Left lung (tissue), 10 donors: Measurements from ENCODE around the gene TRAP1. TPM values are rescaled to one million over a fixed set of nuclear protein-coding genes. Genes with fewer than 3 reads are reported as not detected.

ENCODE experiments used
- ATAC-seq: fragments of 200-7000 bp; cut with Tn5 transposase; one replicate; pipeline ENCODE4 v1.9.1; 2020; ENCODE audit warnings: moderate library complexity
- DNase-seq, 4 donors: peaks; one replicate each; pipeline ENCODE4 v3.0.0-alpha.2; 2013 to 2020
- H3K27ac ChIP-seq, 2 donors: fragments of 200-600 bp; sonication (generic) in 1 of 2; one replicate each; pipeline versions ENCODE4 v1.5.0 to v1.8.0; 2020 to 2021
- H3K27me3 ChIP-seq, 2 donors: fragments of 200-600 bp; sonication (generic) in 1 of 2; one replicate each; pipeline versions ENCODE4 v1.5.0 to v1.8.0; 2020 to 2021
- H3K36me3 ChIP-seq, 2 donors: fragments of 200-600 bp; sonication (generic) in 1 of 2; one replicate each; pipeline versions ENCODE4 v1.5.0 to v1.8.0; 2020 to 2021
- H3K4me1 ChIP-seq, 2 donors: fragments of 200-600 bp; one replicate each; pipeline ENCODE4 v1.8.0; 2021
- H3K4me3 ChIP-seq, 2 donors: fragments of 200-600 bp; sonication (generic) in 1 of 2; one replicate each; pipeline versions ENCODE4 v1.5.0 to v1.8.0; 2020 to 2021; ENCODE audit warnings: mild to moderate bottlenecking in 1 of 2
- H3K9me3 ChIP-seq, 2 donors: fragments of 200-600 bp; sonication (generic) in 1 of 2; one replicate each; pipeline versions ENCODE4 v1.5.0 to v1.8.0; 2020 to 2021
- intact Hi-C, 2 donors: fragments of 100-400 bp; cut with DNase I; formaldehyde crosslinking; loops; one replicate each; pipeline versions ENCODE4 v1.11.2 to v1.14.2; 2022
- polyA plus RNA-seq, 6 donors: library from polyadenylated mRNA; unstranded; fragments of 120-200 nt; gene quantifications; one replicate each; pipeline ENCODE4 v1.2.1, GENCODE V29; 2013; ENCODE audit not compliant: insufficient read length in 6 of 6
- total RNA-seq, 2 donors: library from RNA; stranded (reverse); fragmentation: NEBNext Ultra II Directional; extraction: Animal tissue kit (Norgen Biotek cat#: 25700); gene quantifications; one replicate each; pipeline ENCODE4 v1.2.1, GENCODE V29; 2021
- TF ChIP-seq, protein P1 (sequence below), 2 donors: fragments of 200-600 bp; sonication (generic) in 1 of 2; IDR thresholded peaks; one replicate each; pipeline versions ENCODE4 v1.5.0 to v1.8.0; 2021; ENCODE audit warnings: antibody characterized with exemption in 2 of 2
- donor health status: DM: no; HTN: yes; CAD: no.
- donor health status: DM: no; HTN: no; CAD: no.

Gene TRAP1
- total and polyA plus RNA-seq, 8 donors, result 49.1 to 100 (median 82.7) TPM

DNA sequence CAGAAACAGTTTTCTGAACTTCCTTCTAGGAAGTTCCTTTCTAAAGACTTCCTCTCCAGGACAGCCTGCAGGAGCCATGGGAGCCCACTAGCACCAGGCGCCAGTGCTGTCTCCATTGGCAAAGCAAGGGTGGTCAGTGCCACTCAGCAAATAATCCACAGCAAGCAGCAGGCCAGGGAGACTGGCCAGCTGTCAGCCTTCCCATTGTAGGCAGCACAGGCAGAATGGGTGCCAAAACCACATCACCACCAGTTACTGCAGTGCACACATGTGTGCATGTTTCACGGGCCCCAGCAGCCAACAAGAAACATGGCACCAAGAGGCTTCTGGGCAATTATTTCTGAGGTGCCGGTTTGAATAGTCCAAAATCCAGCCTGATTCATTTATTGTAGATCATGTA lies 36.1 kb downstream of the TRAP1 start:
- peaks cover 0 to 79% of the 10 kb centered on the region in 2 donors for H3K36me3 ChIP-seq
- TF ChIP-seq, protein P1, sequence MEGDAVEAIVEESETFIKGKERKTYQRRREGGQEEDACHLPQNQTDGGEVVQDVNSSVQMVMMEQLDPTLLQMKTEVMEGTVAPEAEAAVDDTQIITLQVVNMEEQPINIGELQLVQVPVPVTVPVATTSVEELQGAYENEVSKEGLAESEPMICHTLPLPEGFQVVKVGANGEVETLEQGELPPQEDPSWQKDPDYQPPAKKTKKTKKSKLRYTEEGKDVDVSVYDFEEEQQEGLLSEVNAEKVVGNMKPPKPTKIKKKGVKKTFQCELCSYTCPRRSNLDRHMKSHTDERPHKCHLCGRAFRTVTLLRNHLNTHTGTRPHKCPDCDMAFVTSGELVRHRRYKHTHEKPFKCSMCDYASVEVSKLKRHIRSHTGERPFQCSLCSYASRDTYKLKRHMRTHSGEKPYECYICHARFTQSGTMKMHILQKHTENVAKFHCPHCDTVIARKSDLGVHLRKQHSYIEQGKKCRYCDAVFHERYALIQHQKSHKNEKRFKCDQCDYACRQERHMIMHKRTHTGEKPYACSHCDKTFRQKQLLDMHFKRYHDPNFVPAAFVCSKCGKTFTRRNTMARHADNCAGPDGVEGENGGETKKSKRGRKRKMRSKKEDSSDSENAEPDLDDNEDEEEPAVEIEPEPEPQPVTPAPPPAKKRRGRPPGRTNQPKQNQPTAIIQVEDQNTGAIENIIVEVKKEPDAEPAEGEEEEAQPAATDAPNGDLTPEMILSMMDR (IDR thresholded peaks at IDR 0.05), result no peak
- intact Hi-C loops, result no loop called here
- ATAC-seq (no peak), DNase-seq (no peak)
- no peaks in the 10 kb centered on the region for H3K27me3 ChIP-seq
- no peak overlapping the region for H3K27ac ChIP-seq
- H3K4me1 ChIP-seq, result no peaks in the 10 kb centered on the region
- no peak overlapping the region for H3K4me3 ChIP-seq
- H3K9me3 ChIP-seq, result no peaks in the 10 kb centered on the region

DNA sequence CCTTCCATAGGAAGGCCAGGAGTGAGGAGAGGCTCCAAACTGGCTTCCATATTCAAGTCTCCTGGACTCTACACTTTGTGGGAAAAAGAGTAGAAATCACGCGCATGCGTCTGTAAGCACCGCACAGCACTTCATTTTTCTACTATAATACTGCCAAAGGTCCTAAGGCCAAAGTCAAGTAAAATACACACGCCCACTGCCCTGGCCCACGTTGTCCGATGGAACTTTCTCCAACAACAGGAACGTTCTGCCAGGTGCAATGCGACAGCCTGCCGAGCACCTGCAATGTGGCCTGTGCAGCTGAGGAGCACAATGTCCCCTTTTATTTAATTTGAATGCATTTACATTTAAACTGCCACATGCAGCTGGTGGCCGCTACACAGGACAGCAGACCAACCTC lies 39.3 kb downstream of the TRAP1 start:
- Histone ChIP-seq H3K4me3 (no peak overlapping the region), H3K4me1 (no peaks in the 10 kb centered on the region), H3K36me3 (peaks cover 0 to 92% of the 10 kb centered on the region in 2 donors), H3K27ac (no peak overlapping the region), H3K9me3 (no peaks in the 10 kb centered on the region), H3K27me3 (no peaks in the 10 kb centered on the region)
- intact Hi-C loops, result no loop called here
- TF ChIP-seq, protein P1 (IDR thresholded peaks at IDR 0.05), result no peak
- ATAC-seq (no peak), DNase-seq (peak in 1 of 4 donors; percentile 34)

DNA sequence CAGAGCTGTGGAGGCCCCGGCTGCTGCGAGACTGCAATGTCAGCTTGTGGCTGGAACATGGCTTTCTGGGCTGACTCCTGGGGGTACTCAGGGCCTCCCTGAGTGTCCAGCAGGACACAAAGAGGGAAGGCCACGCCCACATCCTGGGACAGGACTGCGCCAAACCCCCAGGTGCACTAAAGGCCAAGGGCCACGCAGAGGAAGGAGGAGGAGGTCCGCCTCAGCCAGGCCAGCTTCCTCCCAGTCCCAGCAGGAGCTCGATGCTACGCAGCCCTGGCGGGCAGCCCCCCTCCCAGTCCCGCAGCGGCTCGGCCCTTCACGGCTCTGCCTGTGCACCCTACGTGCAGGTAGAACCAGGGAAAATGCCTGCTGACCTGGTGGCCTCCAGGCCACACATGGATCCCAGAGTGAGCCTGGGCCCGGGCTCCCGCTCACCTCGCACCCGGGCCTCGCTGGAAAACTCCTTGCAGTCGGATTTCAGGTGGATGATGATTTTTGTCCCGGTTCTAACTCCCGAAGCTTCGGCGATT lies 41.7 kb downstream of the TRAP1 start:
- Histone ChIP-seq H3K27ac (no peak overlapping the region), H3K4me3 (no peak overlapping the region), H3K4me1 (no peaks in the 10 kb centered on the region), H3K27me3 (no peaks in the 10 kb centered on the region), H3K9me3 (no peaks in the 10 kb centered on the region), H3K36me3 (peaks cover 0 to 98% of the 10 kb centered on the region in 2 donors)
- DNase-seq (peak in 1 of 4 donors; percentile 47), ATAC-seq (no peak)
- intact Hi-C loops, result no loop called here
- TF ChIP-seq, protein P1 (IDR thresholded peaks at IDR 0.05), result no peak

DNA sequence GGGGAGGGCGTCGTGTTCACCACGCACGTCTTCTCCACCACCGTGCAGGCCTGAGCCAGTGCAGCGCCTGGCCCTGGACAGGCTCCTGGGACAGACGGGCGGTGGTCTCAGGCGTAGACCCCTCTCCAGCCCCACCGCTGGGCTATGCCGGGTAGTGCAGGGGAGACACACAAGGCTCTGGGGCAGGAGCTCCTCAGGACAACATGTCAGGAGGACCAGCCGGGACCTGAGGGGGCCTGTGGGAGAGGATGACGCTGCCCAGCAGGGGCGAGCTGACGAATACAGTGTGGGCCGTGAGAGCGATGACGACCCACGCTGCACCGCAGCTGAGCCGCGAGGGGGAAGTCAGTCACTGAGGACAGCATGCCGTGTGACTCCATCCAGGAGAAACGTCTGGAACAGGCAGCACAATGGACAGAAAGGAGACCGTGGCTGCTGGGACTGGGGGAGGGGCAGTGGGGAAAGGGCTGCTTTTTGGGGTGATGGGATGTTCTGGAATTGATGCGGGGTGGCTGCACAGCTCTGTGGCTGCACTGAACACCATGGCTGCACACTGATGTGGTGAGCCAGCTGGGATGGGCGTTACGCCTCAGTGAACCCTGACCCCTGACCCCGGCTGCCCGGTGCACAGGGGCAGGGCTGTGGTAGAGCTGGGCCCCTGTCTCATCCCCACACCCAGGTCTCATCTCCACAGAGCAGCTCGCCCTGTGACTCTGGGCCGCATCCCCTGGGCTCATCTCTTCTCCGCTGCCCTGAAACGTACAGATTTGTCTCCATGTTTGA lies 42.6 kb downstream of the TRAP1 start:
- H3K4me1 ChIP-seq, result no peaks in the 10 kb centered on the region
- no peak overlapping the region for H3K27ac ChIP-seq
- H3K27me3 ChIP-seq, result no peaks in the 10 kb centered on the region
- peaks cover 0 to 96% of the 10 kb centered on the region in 2 donors for H3K36me3 ChIP-seq
- H3K4me3 ChIP-seq, result no peak overlapping the region
- ATAC-seq (no peak), DNase-seq (peak in 1 of 4 donors; percentile 67)
- no peaks in the 10 kb centered on the region for H3K9me3 ChIP-seq
- intact Hi-C loops, result no loop called here
- TF ChIP-seq, protein P1 (IDR thresholded peaks at IDR 0.05), result no peak

DNA sequence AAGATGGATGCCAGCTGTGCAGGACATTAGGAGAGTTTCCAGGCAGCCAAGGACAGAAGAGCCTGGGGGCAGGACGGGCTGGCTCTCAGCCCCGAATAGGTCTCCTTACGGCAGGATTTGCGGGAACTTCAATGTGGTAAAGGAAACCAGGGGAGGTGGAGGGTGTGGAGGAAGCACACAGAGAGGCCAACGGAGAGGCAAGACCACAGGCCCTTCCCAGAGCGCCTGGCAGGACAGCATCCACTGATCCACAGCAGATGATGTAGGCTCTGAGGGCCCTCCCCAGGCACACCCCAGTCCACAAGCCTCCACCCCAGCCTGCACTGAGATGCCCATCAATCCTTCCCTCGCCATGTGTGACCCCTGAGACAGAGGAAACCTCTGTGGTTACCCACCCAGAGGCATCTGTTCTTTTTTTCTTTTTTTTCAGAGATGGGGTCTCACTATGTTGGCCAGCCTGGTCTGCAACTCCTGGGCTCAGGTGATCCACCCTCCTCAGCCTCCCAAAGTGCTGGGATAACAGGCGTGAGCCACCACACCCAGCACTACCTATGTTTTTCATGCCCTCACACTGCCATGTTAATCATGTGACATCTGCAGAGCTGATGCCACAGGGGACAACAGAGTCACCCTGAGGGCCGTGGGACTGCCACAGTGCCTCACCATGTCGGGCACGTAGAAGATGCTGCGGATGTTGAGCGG lies 43.5 kb downstream of the TRAP1 start:
- TF ChIP-seq, protein P1 (IDR thresholded peaks at IDR 0.05), result no peak
- no peaks in the 10 kb centered on the region for H3K27me3 ChIP-seq
- H3K9me3 ChIP-seq, result no peaks in the 10 kb centered on the region
- H3K36me3 ChIP-seq, result peaks cover 0 to 93% of the 10 kb centered on the region in 2 donors
- H3K27ac ChIP-seq, result no peak overlapping the region
- peak in 1 of 4 donors; percentile 37 for DNase-seq
- no peak overlapping the region for H3K4me3 ChIP-seq
- no peaks in the 10 kb centered on the region for H3K4me1 ChIP-seq
- intact Hi-C loops, result no loop called here
- ATAC-seq, result no peak
